ENCODE results near the gene CCNL1. TPM values are rescaled to one million over a fixed set of nuclear protein-coding genes. Genes with fewer than 3 reads are reported as not detected.

CCNL1 gene
- total and polyA plus RNA-seq, 2 experiments from 2014 or later: 125 to 300 TPM

GRCh38 chr3:157110761-157111278 lies 49.1 kb downstream of the CCNL1 start:
- Histone ChIP-seq H4K20me1 (ENCODE audit: insufficient read depth, poor library complexity, severe bottlenecking) (no peaks in the 10 kb centered on the region), H2AFZ (no peak overlapping the region), H3K36me3 (replicated peaks; ENCODE audit: insufficient read depth, low read depth) (no peaks in the 10 kb centered on the region), H3K4me3 (no peak overlapping the region), H3K4me1 (ENCODE audit: insufficient read depth) (peaks cover 32% of the 10 kb centered on the region), H3K27me3 (no peaks in the 10 kb centered on the region), H3K27ac (peak overlapping the region; percentile 41), H3K9me2 (replicated peaks; ENCODE audit: insufficient read depth) (no peaks in the 10 kb centered on the region), H3K4me2 (peak overlapping the region; percentile 20), H3K9me3 (ENCODE audit: low read depth) (no peaks in the 10 kb centered on the region), H3K79me2 (no peaks in the 10 kb centered on the region)
- no peak for DNase-seq (ENCODE audit: low spot score)
- WGBS (ENCODE audit: low lambda C conversion rate, missing lambda C conversion rate): 43% methylated on average over 6 of the region's 6 CpGs
- TF ChIP-seq EZH2phosphoT487 (IDR thresholded peaks at IDR 0.05; ENCODE audit: low read depth, severe bottlenecking, unreplicated experiment) (no peak), CTCF (IDR thresholded peaks at IDR 0.05; ENCODE audit: poor library complexity) (no peak)

DNA sequence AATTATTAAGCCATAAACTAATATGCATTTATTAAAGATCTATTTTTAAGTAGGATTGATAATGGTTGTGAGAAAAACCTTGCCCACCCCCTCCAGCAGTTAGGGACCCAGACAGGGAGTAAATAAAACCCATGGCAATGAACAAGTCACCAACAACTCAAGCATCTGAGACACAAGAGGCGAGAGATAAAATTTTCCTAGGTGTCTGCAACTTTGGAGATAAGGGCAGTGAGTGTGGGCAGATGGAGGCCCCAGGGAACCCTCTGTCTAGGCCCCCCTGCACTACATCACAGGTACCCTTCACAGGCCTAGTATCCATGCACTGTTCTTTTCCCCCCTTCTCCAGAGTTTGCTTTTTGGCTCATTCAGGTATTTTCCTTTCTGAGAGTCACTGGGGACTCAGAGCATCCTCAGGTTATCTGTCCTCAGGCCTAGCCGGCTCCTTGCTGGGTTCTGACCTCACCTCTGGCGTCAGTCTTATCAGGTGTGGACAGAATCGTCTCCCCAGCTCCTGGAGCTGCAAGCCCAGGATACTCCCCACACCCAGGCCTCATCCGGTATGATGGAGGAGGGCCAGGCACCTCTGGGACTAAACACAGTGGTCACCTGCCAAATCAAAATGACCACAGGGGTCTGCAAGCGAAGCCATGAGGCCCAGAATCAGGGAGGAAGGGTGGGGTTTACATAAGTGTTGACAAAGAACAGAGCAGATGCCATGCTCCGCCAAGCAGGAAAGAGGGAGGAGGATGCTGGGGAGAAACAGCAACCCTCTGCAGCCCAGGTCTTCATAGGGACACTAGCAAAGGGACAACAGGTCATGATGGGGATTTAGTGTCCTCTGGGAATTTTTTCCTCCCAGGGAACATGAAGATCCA lies 50.4 kb downstream of the CCNL1 start:
- Histone ChIP-seq H3K4me3 (no peak overlapping the region), H2AFZ (no peak overlapping the region)
- WGBS (ENCODE audit: low lambda C conversion rate, missing lambda C conversion rate): 69% methylated on average over 7 of the region's 7 CpGs

DNA sequence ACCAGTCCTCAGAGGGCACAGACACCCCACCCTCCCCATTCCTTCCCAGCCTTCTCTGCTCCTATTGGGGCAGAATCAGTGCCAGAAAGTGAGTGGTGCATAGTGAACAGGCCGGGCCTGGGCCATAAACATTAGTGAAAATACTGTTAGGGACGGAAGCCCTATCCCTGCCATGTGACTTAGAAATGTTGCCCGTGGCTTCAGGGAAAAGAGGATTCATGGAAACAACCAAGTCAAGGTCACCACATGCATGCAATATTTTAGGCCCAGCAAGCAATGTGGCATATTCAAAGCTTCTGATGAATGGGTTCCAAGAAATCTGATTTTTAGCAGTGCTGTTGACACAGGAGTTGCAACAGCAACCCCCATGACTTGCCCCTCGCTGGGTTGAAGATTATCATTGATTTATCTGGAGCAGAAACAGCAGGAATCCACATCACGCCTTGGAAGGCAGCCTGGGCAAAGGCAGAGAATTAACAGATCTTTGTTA lies 52.3 kb downstream of the CCNL1 start:
- H4K20me1 ChIP-seq (ENCODE audit: insufficient read depth, poor library complexity, severe bottlenecking): no peaks in the 10 kb centered on the region
- H3K36me3 ChIP-seq (replicated peaks; ENCODE audit: insufficient read depth, low read depth): no peaks in the 10 kb centered on the region
- no peaks in the 10 kb centered on the region for H3K79me2 ChIP-seq
- no peak for DNase-seq (ENCODE audit: low spot score)
- no peaks in the 10 kb centered on the region for H3K9me2 ChIP-seq (replicated peaks; ENCODE audit: insufficient read depth)
- H3K27me3 ChIP-seq: no peaks in the 10 kb centered on the region
- WGBS (ENCODE audit: low lambda C conversion rate, missing lambda C conversion rate): 69% methylated on average over 5 of the region's 5 CpGs
- peak overlapping the region; percentile 44 for H3K27ac ChIP-seq
- no peak overlapping the region for H2AFZ ChIP-seq
- H3K9me3 ChIP-seq (ENCODE audit: low read depth): no peaks in the 10 kb centered on the region
- TF ChIP-seq EZH2phosphoT487 (IDR thresholded peaks at IDR 0.05; ENCODE audit: low read depth, severe bottlenecking, unreplicated experiment): no peak
- TF ChIP-seq EZH2 (IDR thresholded peaks at IDR 0.05; ENCODE audit: borderline replicate concordance): no peak
- no peak for TF ChIP-seq CTCF (IDR thresholded peaks at IDR 0.05; ENCODE audit: poor library complexity)
- peaks cover 40% of the 10 kb centered on the region for H3K4me1 ChIP-seq (ENCODE audit: insufficient read depth)
- H3K4me3 ChIP-seq: no peak overlapping the region
- H3K4me2 ChIP-seq: no peak overlapping the region

More for the DNA sequence above, 50.4 kb downstream of the CCNL1 start:
- no peaks in the 10 kb centered on the region for H3K36me3 ChIP-seq (replicated peaks; ENCODE audit: insufficient read depth, low read depth)
- H3K4me1 ChIP-seq (ENCODE audit: insufficient read depth): peaks cover 34% of the 10 kb centered on the region
- H3K27ac ChIP-seq: peak overlapping the region; percentile 41
- H4K20me1 ChIP-seq (ENCODE audit: insufficient read depth, poor library complexity, severe bottlenecking): no peaks in the 10 kb centered on the region
- no peaks in the 10 kb centered on the region for H3K9me2 ChIP-seq (replicated peaks; ENCODE audit: insufficient read depth)
- no peaks in the 10 kb centered on the region for H3K79me2 ChIP-seq
- H3K4me2 ChIP-seq: no peak overlapping the region
- no peaks in the 10 kb centered on the region for H3K9me3 ChIP-seq (ENCODE audit: low read depth)
- TF ChIP-seq EZH2 (IDR thresholded peaks at IDR 0.05; ENCODE audit: borderline replicate concordance) (no peak), CTCF (IDR thresholded peaks at IDR 0.05; ENCODE audit: poor library complexity) (no peak), EZH2phosphoT487 (IDR thresholded peaks at IDR 0.05; ENCODE audit: low read depth, severe bottlenecking, unreplicated experiment) (no peak)
- DNase-seq (ENCODE audit: low spot score): no peak
- no peaks in the 10 kb centered on the region for H3K27me3 ChIP-seq

All from hepatocyte (in vitro differentiated cells).